ENCODE data around the gene HS1BP3.

DNA sequence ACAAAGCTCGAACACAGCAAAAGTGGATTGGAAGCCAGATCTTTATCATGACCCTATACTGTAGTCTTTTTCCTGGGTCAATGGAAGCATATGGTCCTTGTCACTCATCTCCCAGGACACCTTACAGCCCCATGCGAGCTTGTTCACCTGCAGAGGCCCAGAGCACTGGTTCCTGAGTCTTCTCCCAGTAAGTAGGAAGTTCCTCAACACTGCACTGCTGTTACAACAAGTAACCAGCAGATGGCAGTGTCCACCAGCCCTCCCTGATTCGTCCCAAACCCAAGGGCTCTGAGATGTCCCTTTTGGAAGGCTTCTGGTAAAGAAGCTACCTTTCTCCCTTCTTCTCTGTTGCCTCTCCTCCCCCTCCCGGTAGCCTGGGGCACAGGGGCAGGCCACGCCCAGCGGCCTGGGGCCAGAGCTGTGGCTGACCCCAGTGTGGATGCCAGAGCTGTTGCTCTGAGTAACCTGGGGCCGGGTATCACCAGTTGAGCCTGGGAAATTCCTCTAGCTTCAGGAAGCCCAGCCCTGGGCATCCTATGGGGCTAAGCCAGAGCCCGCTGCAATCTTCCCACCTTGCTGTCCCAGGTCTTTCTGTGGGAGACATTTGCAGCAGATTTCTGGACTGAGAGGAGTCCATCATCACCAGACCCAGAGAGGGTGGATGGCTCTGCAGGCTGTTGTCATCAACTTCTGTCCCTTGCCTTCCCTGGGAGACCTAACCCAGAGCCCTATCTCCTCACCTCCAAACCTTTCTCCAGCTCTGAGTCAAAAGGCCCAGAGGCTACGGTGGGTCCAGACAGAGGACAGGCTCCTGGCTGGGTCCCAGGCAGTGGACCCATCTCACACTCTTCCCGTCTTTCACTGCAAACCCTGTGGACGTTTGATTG lies 10.8 kb upstream of the HS1BP3 start:
- TF ChIP-seq, protein P1, sequence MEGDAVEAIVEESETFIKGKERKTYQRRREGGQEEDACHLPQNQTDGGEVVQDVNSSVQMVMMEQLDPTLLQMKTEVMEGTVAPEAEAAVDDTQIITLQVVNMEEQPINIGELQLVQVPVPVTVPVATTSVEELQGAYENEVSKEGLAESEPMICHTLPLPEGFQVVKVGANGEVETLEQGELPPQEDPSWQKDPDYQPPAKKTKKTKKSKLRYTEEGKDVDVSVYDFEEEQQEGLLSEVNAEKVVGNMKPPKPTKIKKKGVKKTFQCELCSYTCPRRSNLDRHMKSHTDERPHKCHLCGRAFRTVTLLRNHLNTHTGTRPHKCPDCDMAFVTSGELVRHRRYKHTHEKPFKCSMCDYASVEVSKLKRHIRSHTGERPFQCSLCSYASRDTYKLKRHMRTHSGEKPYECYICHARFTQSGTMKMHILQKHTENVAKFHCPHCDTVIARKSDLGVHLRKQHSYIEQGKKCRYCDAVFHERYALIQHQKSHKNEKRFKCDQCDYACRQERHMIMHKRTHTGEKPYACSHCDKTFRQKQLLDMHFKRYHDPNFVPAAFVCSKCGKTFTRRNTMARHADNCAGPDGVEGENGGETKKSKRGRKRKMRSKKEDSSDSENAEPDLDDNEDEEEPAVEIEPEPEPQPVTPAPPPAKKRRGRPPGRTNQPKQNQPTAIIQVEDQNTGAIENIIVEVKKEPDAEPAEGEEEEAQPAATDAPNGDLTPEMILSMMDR (IDR thresholded peaks at IDR 0.05): peak; percentile 81 to 97 (median 86)
- TF ChIP-seq POLR2A (IDR thresholded peaks at IDR 0.05): no peak

All from thyroid gland (tissue), 4 donors.